ENCODE measurements around the gene TBC1D2B.
"Not testable (repeated sequence)": the region's sequence is repeated elsewhere in the genome, so short reads cannot be mapped to it uniquely, and the experiment has no call there.

Gene TBC1D2B

DNA sequence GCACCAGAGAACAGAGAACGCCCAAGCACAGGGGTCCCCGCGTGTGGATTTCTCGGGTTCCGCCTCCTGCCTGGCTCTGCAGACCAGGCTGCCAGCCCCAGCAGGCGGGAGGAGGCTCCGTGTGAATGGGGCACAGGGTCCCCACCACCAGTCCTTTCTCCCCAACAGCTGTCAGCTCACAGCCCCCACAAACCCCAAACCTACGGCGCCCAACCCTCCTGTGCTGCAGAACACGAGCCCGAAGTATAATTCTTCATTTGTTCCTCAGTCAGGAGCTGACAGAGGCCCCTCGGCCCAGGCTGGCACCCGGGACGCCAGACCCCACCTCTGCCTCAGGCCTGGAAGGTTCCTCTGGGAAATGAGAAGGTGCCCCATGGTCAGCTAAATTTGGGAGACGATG, 78.0 kb downstream of the TBC1D2B start:
- no peak for DNase-seq

DNA sequence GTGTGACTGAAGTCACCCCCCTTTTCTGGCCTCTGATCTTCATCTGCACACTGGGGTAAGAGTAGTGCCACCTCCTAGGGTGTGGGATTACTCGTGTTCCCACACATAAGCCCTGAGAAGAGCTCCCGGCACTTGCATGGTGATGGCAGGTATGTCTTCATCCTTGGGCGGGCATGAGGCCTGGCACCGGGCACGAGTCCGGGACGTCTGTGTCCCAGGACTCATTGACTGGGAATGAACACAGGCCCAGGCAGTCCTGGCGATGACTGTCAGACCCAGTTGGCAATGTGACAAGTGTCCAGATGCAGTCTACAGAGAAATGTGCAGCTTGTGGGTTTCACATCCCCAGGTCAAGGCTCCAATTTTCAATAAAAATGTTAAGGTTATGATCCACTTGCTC, 78.9 kb downstream of the TBC1D2B start:
- no peak for DNase-seq

DNA sequence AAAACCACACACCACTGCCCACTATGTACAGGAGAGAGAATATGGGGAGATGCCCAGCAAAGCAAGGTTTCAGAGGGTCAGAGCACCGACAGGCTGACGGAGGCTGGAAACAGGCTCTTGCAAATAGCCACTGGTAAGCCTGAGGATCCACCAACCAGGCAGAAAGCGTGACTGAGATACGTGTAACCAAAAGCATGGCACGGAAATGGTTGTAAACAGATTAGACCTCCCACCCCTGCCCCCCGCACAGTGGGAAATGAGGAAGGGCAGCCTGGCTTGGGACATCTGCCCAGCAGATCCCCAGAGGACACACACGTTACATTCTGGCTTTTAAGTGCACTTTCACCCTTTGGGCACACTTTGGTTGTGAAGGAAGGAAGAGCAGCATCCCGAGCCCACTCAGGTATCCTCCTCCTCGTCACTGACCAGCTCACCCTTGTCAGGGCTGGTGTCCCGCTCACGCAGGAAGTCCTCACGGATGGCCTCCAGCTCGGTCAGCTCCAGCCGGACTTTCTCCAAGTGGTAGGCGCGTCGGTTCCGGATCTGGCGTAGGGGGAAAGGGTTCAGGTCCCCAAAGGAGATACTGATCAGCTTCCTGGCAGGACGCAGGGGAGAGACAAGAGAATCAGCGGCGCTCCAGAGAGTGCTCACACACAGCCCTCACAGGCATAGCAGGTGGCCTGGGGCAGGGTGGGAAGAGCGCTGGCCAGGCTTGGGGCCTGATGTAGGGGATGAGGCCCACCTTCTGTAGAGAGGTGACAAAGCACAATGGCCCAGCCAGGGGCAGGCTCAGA, 79.6 kb downstream of the TBC1D2B start:
- not testable (repeated sequence) for DNase-seq

DNA sequence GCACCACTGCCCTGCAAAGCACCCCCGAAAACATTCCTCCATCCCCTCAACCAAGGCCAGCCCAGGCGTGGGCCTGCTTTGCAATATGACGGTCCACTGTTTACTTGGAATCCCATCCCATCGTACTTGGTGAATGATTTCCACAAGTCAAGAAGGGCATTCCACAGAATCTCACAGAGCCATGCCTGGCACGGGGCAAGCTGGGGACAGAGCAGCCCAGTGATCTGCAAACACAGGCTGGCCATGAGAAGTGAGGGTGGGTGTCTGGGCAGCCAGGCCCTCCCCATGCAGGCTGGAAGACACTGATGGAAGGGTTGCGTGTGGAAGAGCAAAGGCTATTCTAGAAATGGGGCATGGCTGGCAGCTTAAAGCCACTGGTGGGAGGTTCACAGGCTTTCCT, 80.3 kb downstream of the TBC1D2B start:
- not testable (repeated sequence) for DNase-seq

DNA sequence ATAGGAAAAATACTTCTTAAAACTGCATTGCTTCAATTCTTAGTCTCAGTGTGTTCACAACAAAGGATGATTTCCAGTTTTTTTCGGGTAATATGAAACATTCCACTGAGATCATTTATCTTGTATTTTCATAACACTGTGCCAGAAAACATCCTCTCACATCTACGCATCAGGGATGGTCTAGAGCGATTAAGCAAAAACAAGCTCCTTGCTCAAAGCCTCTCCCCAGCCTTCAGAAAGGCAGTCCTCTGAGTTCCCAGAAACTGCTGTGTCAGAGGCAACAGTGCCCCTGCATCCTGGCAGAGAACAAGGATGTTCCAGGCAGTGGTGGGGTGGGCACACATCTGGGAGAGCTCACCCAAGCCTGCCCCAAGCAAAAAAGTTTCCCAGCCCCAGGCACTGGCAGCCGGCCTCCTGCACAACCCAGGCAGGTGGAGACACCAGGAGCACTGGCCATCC, 80.8 kb downstream of the TBC1D2B start:
- not testable (repeated sequence) for DNase-seq

DNA sequence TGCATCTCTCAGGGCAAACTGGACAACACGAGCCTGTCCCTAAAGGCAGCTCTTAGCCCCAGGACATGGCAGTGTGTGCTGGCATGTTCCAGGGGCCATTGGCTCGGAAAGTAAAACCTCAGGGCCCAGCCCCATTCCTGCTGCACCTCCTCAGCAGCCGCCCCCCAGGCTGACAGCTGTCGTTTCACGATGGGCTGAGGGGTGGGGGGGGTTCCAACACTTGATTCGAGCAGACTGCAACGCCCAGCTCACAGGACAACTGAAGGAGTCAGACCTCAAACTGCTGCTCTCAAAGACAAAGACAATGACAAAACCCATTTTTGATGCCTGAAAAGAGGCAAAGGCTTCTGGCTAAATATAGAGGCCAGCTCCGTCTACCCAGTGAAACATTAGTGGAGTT, 81.3 kb downstream of the TBC1D2B start:
- DNase-seq: not testable (repeated sequence)

DNA sequence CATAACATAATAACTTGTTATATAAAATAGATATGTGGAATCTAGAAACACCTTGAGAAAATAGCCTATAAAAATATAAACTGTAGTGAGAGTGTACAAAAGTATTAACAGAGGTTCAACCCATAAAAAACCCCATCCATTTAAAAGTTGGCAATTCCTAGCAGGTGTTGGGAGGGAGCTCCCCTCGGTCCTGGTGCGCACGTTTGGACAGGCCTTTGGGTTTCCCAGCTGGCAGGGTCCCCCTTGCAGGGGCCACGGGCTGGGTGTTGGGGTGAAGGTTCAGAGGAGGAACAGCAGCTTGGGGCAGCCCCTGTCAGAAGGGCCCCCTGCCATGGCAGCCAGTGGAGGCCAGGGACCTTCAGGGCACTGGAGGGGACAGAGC, 82.0 kb downstream of the TBC1D2B start:
- not testable (repeated sequence) for DNase-seq

DNA sequence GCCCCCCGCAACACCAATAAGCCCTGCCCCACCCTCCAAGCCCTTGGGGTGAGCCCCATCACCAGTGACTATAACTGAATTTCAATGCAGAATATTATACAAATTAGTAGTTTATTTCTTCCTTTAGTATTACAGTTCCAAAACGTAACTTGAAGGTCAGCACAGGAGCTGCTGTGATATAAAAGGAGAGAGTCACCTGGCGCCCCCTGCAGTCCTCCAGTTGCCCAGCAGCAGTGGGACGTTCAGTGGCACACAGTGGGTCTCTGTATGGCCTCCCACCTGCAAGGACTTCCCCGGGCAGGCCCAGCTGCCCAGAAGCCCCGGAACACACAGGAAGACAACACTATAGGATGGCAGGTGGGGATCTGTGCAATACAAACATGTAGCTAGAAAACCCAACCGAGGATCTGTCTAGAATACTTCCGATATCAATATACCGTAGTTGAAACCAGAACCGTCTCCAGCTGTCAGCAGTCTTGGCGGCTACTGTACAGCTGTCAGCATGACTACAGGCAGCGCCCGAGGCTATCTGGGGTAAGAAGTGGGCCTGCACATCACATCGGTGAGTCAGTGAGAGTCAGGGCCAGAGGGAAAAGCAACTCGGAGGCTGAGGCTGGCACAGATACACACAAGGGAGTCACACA, 82.5 kb downstream of the TBC1D2B start:
- DNase-seq: not testable (repeated sequence)

DNA sequence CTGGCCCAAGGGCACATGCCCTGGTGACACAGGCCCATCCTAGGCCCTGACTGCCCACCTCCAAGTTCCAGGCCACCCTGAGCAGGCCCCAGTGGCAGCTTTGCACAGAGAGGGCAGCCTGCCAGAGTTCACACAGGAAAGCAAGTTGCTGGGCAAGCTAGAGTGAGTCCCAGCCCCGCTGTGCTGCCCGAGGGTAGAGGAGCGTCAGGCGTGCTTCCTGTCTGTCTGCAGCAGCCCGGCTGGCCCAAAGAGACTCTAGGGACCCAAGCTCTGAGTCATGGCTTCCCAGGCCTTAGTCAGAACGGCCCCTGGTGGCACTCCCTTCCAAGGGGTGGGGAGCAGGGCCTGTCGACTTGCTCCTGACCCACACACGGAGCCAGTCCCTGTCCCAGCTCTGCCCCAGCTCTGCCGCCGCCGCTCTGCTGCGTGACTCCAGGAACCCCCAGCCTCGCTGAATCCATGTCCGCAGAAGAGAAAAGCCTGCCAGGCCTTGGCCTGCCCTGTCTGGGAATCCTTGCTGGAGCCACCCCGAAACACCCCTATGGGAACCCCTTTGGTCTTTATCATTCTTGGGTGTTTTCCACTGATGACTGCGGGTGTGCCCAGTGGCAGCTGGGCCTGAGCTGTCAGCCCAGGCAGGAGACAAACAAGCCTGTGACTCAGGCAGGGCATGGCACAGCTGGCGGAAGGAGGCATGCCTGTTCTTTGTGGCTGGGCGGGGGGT, 83.4 kb downstream of the TBC1D2B start:
- not testable (repeated sequence) for DNase-seq

DNA sequence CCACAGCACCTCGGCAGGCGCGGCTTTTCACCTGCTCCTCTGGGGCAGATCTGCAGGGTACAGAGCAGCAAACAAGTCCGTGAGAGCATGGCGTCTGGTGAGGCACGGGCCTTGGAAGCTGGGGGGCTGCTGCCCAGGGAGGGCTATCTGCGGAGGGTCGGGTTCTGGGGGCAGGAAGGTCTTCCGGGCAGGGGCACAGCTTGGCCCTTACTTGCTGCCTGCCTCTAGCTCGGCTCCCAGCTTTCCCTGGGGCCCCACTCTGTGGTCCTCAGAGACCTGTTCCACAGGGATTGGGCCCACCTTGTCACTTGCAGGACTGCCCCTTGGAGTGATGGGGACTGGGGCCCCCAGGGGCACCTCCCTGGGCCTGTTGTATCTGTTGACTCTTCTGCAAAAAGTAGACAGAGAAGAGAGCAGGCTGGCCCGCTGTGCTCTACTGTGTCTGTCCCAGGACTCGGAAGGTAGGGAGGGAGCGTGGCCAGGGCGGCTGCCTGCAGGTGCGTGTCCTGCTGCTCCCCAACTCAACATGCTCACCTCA, 84.1 kb downstream of the TBC1D2B start:
- DNase-seq: no peak

DNA sequence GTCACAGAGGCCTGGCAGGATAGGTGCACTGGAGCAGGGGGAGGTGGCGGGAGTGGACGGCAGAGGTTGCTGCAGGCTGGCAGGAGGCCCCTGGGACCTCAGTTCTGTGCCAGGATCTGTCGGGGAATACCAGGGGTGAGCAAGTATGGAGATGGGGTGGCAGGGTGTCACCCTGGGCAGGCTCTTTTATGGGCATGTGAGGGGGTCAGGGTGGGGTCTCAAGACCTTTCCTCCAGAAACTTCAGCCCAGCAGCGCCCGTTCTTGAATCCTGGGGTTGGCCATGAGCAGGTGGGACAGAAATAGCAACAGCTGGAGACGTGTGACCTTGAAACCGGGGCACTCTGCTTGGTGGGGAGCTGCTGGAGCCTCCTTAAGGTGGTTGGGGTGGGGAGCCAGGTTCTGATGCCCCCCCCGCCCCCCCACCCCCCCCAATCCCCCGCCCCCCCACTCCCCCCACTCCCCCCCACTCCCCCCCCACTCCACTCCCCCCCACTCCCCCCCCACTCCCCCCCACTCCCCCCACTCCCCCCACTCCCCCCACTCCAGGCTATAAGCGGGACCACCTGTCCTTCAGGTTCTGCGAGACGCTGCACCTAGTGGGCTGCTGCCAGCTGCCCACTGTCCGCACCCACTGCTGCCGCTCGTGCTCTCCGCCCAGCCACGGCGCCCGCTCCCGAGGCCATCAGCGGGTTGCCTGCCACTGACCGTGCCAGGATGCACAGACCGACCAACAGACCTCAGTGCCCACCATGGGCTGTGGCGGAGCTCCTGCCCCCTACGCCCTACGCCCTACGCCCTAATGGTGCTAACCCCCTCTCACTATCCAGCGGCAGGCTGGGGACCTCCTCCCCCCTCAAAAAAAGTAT, 84.9 kb downstream of the TBC1D2B start:
- no peak for DNase-seq

DNA sequence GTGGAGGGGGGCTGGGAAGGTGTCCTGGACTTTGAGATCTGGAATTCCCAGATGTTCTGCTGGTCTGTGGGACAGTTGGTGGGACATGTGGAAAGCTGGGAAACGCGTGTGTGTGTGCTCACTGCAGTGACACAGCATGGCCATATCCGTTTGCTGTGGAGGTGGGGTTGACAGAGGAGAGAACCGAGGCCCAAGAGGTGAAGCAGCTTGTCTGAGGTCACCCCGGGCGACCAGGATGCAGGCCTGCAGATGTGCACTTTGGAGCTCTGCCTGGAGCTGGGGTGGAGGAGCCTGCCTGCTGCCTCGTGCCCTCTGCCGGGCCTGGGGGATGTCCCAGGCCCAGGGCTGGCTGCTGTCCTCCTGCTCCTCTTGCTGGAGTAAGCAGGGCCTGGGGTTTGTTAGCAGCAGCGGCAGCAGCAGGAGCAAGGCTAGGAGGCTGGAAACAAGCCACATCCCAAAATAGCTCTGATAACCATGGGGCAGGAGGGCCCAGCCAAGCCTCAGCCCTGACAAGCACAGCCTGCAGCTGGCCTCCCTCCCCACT, 85.8 kb downstream of the TBC1D2B start:
- DNase-seq: not testable (repeated sequence)

DNA sequence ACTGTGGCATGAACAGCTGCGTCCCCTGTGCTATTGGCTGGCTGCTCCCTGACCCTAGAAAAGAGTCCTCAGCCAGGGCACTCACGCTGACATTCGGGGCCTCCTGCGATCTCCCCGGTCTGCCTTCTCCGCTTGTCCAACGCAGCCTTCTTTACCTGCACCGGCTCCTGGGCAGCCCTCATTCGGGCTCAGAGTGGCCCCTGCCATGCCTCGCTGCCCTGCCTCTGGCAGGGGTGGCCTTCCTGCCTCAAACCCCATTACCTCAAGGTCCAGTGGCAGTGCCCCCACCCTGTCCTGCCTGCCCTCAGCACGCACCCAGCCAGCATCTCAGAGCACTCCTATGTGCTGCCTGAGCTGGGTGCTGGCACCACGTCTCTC, 86.5 kb downstream of the TBC1D2B start:
- DNase-seq: no peak

DNA sequence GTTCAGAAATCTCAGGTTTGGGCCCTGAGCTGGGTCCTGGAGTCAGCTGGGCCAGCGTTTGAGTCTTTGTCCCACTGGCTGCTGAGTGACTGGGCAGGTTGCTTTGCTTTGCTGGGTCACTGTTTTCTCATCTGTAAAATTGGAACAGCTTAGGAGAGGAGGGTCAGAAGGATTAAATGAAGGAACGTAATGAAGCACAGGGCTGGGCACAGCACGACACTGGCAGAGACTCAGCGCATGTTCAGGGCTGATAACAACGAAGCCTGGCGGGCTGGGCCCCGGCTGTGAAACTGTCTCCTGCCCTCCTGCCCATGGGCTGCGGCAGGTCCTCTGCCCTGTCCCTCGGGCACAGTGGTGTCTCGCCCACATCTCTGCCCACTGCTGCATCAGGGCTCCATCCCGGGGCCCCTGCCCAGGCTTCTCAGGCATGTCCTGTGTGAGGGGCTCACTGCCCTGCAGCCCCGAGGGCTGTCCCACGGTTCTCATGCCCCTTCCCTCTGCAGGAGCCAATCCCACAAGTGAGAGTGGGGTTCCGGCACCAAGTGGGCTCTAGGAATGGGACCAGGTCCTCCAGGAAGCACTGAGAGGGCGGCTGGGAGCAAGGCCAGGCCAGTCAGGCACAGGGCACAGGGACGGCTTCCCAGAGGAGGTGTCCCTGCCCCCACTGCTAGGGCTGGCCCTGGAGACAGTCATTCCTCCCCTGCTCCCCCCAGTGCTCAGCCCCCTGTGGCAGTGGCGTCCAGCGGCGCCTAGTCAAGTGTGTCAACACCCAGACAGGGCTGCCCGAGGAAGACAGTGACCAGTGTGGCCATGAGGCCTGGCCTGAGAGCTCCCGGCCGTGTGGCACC, 88.0 kb downstream of the TBC1D2B start:
- DNase-seq: no peak

DNA sequence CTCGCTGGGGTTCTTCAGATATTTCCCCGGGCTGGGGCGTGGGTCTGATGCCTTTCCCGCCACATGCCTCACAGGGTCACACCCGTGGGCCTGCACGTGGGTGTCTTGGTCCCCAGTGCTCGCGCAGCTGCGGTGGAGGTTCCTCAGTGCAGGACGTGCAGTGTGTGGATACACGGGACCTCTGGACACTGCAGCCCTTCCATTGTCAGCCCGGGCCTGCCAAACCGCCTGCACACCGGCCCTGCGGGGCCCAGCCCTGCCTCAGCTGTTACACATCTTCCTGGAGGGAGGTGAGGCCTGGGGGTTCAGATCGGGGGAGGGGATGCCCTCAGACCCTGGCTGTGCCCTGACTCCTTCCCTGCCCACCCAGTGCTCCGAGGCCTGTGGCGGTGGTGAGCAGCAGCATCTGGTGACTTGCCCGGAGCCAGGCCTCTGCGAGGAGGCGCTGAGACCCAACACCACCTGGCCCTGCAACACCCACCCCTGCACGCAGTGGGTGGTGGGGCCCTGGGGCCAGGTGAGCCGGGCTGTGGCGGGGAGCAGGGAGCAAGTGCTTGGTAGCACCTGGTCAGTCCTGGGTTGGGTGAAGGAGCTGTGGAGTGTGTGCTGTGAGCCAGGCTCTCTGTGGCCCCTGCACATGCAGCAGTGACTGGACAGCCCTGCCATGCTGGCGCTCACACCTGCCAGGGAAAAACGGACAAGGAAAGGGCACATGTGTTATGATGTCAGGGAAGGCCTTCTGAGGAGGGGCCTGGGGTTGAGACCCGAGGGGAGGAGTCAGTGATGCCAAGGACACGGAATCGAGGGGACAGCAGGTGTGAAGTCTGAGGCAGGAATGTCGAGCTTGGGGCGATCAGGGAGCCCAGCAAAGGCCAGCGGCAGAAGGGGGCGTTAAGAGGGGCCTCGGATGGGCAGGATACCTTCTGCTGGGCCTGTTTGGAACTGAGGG, 88.9 kb downstream of the TBC1D2B start:
- DNase-seq: no peak

DNA sequence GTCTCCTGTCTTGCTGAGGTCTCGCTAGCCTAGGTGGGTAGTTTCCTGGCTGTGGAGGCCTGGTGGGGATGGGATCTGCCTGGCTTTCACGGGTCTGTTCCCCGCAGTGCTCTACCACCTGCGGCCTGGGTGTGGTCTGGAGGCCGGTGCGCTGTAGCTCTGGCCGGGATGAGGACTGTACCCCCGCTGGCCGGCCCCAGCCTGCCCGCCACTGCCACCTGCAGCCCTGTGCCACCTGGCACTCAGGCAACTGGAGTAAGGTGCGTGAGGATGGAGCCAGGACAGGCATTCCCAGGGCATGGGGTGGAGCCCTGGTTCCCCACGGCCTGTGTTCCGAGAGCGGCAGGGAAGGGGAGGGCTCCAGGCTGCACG, 89.8 kb downstream of the TBC1D2B start:
- not testable (repeated sequence) for DNase-seq

DNA sequence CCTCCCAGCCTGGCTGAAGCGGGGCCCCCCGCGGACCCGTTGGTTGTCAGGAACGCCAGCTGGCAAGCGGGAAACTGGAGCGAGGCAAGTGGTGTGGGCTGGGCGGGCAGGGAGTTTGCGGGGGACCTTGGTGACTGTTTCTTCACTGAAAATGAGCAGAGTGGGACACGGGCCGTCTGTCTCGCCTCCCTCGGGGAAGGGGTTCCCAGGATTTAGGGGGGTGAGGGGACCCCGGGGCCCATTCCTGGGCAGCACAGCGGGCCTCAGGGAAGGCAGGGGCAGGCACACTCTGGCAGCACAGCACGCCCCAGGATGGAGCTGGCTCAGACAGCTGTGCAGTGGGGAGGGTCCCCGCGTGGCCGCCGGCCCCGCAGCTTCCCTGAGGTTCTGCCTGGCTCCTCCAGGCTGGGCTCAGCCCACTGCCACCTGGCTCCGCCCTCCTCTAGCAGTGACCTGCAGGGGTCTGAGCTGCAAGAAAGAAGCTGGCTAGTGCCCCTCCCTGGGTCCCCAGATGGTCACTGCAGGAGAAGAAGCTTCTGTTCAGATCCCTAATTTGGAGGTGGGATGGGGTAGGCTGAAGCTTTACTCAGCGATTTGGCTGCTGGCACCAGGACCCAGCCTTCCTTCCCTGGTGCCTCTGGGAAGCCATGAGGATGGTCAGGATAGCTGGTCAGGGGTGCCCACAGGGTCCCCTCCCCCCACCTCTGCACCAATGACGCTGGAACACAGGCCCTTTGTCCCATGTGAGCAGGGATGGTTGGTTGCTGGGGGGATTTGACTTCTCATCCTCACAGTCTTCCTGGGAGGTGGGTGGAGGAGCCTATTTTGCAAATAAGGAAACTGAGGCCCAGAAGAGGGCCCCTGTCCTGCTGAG, 90.4 kb downstream of the TBC1D2B start:
- no peak for DNase-seq

DNA sequence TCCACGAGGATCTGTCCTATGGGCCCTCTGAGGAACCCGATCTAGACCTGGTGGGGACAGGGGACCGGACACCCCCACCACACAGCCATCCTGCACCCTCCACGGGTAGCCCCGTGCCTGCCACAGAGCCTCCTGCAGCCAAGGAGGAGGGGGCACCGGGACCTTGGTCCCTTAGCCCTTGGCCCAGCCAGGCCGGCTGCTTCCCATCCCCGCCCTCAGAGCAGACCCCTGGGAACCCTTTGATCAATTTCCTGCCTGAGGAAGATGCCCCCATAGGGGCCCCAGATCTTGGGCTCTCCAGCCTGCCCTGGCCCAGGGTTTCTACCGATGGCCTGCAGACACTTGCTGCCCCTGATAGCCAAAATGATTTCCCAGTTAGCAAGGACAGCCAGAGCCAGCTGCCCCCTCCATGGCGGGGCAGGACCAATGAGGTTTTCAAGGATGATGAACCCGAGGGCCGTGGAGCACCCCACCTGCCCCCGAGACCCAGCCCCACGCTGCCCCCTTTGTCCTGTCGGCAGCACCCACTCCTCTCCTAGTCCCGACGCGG, 91.5 kb downstream of the TBC1D2B start:
- no peak for DNase-seq

Data from stimulated activated CD4-positive, alpha-beta T cell treated with anti-CD3 and anti-CD28 coated beads, Interleukin-2, amount 100 ng/mL, for 48 hours (primary cell).